Mesodermal cell (in vitro differentiated cells): ENCODE data around the gene KRT7.
A peak's percentile ranks its signal among the peaks of the same experiment; 100 is the strongest.

ENCODE experiments used
- H3K27ac ChIP-seq: 2 replicates; pipeline ENCODE4 v1.7.0; 2013; ENCODE audit warnings: mild to moderate bottlenecking, low read depth, low read length, moderate library complexity; ENCODE audit not compliant: severe bottlenecking
- H3K36me3 ChIP-seq: 2 replicates; pipeline ENCODE4 v1.7.1; 2013; ENCODE audit warnings: mild to moderate bottlenecking, low read length, moderate library complexity; ENCODE audit not compliant: control insufficient read depth, insufficient read depth
- H3K4me1 ChIP-seq: one replicate; pipeline ENCODE4 v1.7.1; 2013; ENCODE audit warnings: mild to moderate bottlenecking, low read length; ENCODE audit not compliant: insufficient read depth, control insufficient read depth, poor library complexity, severe bottlenecking
- H3K4me3 ChIP-seq: 2 replicates; pipeline ENCODE4 v1.7.0; 2013; ENCODE audit warnings: low read length, control low read depth, mild to moderate bottlenecking; ENCODE audit not compliant: insufficient read depth, poor library complexity, severe bottlenecking; ENCODE audit errors: extremely low read depth
- H3K9me3 ChIP-seq: 2 replicates; pipeline ENCODE4 v1.7.1; 2013; ENCODE audit warnings: mild to moderate bottlenecking, low read length, moderate library complexity; ENCODE audit not compliant: control insufficient read depth
- whole genome bisulfite sequencing, 2 experiments: methylation state at CpG; one replicate each; pipeline ENCODE4 v1.1.5; 2013; ENCODE audit warnings: missing lambda C conversion rate in 2 of 2; ENCODE audit not compliant: insufficient coverage in 2 of 2; 5-methylcytosine and 5-hydroxymethylcytosine counted together

The KRT7 gene

DNA sequence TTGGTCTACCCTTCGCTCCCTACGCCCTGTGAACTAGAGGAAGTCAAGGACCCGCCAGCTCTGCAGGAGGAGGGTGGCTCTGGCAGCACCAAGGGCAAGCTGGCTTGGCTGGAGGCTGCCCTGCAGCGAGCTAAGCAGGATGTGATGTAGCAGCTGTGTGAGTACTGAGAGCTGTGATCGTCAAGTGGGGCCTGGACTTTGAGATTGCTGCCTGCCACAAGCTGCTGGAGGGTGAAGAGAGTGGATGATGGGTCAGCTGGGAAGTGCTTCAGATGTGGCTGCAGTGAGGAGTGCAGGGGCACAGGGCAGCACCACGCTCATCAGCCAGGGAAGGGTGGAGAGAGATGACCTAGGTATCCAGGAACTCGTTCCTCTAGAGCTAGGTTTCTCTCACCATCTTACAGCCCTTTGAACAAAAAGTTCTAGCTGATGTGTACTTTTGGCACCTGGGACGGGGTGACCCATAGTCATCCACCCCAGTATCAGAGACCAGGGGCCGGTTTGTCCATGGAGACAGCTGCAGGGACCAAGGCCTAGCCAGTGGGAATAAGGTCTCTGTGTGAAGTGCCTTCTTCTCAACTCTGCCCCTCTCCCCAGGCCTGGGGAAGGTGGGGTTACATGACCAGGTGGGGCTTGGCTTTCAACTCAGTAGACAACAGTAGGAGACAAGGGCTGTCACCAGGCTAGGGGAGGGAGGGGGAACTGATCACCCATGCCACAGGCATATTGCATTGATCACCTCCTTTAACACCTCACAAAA lies 44.6 kb downstream of the KRT7 start:
- Histone ChIP-seq H3K36me3 (no peaks in the 10 kb centered on the region), H3K4me3 (no peak overlapping the region), H3K4me1 (peaks cover 21% of the 10 kb centered on the region), H3K9me3 (no peaks in the 10 kb centered on the region), H3K27ac (no peak overlapping the region)
- WGBS, 2 experiments, result 94 to 96% methylated on average over 7 to 9 of the region's 9 CpGs

DNA sequence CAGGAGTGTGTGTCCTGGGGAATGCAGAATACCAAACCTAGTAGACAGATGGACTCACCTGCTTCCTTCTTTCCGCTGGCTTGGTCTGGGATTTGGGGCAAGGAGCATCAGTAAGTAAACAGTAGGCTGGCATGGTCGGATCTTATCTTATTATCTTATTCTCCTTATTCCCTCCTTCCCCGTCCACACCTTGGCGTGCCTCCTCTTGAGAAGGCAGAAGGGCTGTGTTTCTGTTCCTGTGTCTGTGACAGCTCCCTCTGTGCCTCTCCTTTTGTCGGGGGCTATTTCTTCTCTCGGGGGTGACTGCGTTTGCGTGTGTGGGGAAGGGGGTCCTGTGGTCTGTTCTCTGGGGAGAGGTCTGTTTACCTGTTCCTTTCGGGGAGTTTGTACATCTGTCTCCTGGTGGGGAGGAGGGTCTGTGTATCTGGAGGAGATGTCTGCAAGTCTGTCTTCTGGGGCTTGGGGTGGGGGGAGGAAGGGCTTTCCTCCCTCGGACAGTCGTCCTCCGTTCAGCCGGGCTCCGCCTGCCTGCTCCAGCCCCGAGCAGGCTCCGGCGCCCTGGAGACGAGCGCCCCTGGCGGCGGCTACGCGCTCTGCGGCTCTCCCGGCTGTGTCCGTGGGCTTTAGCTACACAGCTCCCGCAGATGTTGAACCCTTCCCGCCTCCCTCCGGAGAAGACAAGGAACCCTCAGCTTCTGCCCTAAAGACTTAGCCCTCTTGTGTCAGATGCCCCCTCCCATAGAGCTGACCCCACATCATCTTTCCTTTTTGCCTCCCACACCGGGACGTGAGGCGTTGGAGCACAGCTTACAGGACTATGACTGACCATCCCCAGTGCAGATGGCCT lies 45.8 kb downstream of the KRT7 start:
- H3K4me1 ChIP-seq, result peaks cover 21% of the 10 kb centered on the region
- no peaks in the 10 kb centered on the region for H3K9me3 ChIP-seq
- H3K4me3 ChIP-seq, result no peak overlapping the region
- no peaks in the 10 kb centered on the region for H3K36me3 ChIP-seq
- WGBS, 2 experiments, result 19 to 26% methylated on average over 19 to 25 of the region's 32 CpGs
- H3K27ac ChIP-seq, result no peak overlapping the region

DNA sequence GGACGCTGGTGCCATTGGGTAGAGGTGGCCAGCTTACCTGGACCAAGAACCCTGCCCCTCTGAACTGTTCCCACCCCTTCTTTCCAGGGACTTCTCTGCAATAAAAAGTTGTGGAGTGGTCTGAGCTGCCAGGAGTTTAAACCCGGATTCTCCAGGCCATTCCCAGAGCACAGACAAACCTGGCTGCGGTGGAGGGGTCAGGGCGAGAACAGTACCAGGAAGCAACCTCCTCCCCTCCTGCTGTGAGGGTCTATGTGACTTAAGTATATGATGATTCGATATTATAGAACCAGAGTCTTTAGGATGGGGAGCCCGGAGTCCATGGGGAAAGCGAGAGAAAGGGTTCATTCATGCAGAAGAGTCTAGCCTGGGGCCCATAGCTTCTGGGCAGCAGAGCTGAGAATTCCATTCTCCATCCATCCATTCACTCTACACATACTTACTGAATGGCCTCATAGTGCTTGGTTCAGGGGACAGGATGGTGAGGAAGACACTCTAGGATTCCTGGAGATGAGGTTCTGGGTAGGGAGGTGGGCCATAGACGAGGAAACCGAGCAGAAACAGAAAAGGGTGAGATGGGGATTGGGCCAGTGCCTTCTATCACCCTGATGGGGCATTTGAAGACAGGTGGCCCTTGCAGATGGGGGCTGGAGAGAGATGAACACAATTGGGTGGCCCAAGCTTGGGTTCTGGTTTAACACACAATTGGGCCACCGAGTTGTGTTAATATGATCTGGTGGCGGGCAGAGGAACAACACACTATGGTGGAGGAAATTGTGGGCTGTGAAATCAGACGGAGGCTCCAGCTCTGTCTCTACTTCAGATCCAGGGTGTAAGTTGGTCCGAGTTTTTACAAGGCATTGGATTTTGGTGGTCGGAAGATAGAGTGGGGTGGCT lies 46.6 kb downstream of the KRT7 start:
- 89 to 91% methylated on average over 6 to 10 of the region's 14 CpGs for WGBS, 2 experiments
- Histone ChIP-seq H3K4me3 (no peak overlapping the region), H3K4me1 (peaks cover 21% of the 10 kb centered on the region), H3K9me3 (no peaks in the 10 kb centered on the region), H3K36me3 (no peaks in the 10 kb centered on the region), H3K27ac (no peak overlapping the region)

DNA sequence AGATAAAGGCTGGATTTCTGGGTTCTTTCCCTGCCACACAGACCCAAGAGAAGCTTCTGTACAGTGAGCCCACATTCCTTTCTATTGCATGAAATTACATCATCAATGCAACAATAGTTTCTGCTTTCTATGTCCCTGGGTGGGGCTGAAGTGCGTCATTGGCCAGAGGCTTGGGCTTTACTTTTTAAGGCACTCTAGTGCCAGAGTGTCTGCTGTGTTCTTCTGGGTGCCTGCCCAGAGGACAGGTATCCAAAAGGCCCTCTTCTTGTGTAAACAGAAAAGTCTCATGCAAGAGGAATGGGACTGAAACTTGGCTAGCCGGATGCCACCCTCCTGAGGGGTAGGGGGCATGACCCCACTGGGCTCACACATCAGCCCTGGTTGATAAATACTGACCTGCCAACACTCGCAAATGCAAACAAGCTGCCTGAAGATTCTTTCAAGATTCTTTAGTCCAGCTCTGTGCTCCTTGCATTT lies 47.3 kb downstream of the KRT7 start:
- Histone ChIP-seq H3K4me3 (no peak overlapping the region), H3K27ac (peak overlapping the region; percentile 53)
- 80 to 89% methylated on average over 3 of the region's 3 CpGs for WGBS, 2 experiments

DNA sequence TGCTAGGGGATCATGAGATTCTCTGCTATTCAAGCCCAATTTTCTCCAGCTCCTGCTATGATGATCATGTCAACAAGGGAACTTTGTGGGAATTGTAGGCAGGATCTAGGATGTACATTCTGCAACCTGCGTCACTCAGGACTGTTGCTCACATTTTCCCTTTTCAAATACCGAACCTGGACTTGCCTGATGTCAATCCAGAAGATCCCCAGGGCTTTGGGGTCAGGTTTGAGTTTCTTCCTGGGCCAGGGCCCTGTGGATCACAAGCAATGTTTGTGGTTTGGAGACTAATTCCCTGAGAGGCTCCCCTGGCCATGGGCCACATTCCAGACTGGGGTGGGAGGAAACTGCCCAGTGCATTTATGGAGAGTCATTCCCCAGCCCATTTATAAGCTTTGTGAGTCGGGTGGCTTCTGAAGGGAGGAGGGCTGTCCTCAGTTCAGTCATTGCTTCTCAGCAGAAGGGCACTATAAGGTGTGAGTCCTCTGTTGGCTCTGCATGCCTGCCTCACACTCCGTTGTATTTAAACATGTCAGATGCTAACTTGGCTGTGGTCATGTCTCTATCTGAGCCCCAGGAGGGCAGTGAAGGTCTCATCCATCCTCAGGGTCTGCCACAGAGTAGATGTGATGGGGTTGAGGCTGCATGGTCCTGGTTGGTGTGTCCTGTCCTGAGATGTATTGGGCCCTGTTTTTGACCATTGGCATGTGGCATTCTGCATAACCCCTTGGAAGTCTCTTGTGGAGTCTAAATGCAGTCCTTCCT lies 47.9 kb downstream of the KRT7 start:
- Histone ChIP-seq H3K36me3 (no peaks in the 10 kb centered on the region), H3K4me3 (no peak overlapping the region), H3K27ac (peak overlapping the region; percentile 53), H3K4me1 (peaks cover 21% of the 10 kb centered on the region), H3K9me3 (no peaks in the 10 kb centered on the region)
- WGBS, 2 experiments, result 83 to 87% methylated on average over 2 to 4 of the region's 4 CpGs

More for the DNA sequence above, 47.3 kb downstream of the KRT7 start:
- Histone ChIP-seq H3K4me1 (peaks cover 21% of the 10 kb centered on the region), H3K9me3 (no peaks in the 10 kb centered on the region), H3K36me3 (no peaks in the 10 kb centered on the region)

DNA sequence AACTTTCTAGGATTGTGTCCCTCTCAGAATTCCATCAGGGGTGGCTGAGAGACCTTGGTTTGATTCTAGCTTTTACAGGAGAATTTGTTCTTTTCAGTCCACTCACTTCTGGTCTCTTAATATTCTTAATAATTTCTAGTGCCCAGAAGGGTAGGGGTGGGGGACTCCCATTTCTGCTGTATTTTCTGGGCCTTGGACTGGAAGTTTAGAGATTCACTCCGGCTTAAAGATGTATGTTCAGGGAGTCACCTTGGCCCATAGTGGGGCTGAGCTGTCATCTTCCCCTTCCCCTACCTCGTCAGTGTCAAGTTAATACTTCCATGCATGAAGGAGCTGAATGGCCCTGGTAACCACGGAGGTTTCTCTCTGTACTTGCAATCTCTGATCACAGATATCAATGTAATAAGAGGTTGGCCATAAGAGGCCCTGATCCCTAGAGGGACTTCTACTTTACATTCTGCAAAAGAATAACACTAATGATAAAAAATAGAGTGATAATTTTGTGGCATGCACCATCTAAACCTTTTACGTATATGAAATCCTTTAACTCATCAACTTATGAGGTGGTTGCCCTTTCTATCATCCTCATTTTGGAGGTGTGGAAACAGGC lies 51.6 kb downstream of the KRT7 start:
- H3K27ac ChIP-seq, result no peak overlapping the region
- H3K4me3 ChIP-seq, result no peak overlapping the region
- H3K4me1 ChIP-seq, result peaks cover 16% of the 10 kb centered on the region
- 80 to 83% methylated on average over 1 of the region's 4 CpGs for WGBS, 2 experiments
- H3K9me3 ChIP-seq, result no peaks in the 10 kb centered on the region
- H3K36me3 ChIP-seq, result no peaks in the 10 kb centered on the region

DNA sequence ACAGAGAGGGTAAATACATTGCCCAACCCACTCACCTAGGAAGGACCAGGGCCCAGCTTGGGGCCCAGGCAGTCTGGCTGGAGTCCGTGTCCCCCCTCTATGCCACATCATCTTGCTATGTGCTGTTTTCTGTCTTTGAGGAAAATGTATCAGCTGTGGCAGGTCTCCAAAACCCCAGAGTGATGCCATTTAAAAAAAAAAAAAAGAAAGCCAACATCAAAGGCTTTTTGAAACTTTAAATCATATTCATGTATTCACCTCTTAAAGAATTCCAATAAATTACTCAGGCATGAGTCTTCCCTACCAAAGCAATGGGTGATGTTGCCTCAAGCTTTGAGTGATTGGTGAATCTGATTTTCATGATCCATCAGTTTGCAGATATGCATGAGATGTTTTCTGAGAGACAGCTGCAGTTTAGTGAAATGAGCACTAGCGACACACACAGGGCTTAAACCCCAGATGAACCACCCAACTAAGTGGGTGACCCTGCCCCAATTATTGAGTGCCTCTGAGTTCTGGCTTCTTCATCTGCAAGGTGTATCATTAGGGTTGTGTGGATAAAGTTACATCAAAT lies 52.2 kb downstream of the KRT7 start:
- Histone ChIP-seq H3K36me3 (no peaks in the 10 kb centered on the region), H3K4me1 (peaks cover 16% of the 10 kb centered on the region), H3K9me3 (no peaks in the 10 kb centered on the region), H3K27ac (no peak overlapping the region), H3K4me3 (no peak overlapping the region)
- WGBS, 2 experiments, result 79% methylated on average over 2 of the region's 2 CpGs; no CpG with 5 or more reads in 1 of the 2 experiments

DNA sequence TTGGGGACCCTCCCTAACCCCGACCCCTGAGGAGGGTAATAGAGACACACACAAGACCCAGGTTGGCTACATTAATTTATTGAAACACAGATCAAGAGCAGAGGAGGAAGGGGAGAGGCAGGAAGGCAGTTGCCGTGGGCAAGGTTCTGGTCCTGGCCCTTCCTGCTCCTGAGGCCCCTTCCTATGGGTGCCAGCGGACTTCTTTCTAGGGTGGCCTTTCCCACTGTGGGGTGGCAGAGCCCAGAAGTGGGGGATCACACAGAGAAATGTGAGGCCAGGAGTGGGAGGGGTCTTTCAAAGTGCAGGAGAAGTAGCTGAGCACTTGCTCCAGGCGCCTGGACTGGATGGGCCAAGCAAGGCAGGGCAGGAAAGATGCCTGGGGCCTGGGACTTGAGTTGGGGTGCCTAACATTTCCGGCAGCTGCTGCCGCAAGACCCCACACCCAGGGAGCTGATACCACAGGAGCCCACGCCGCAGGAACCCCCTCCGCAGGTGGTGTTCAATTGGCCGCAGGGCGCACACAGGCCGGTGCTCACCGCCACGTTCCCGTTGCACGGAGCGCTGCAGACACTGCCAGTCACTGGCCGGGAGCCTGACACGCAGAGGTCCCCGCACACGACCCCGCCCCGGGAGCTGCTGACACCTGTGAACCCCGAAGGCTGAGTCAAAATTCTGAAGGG lies 52.9 kb downstream of the KRT7 start:
- H3K27ac ChIP-seq, result no peak overlapping the region
- peaks cover 9% of the 10 kb centered on the region for H3K4me1 ChIP-seq
- WGBS, 2 experiments, result 87 to 92% methylated on average over 20 to 22 of the region's 24 CpGs

More for the DNA sequence above, 52.9 kb downstream of the KRT7 start:
- no peaks in the 10 kb centered on the region for H3K36me3 ChIP-seq
- H3K9me3 ChIP-seq, result no peaks in the 10 kb centered on the region
- H3K4me3 ChIP-seq, result no peak overlapping the region
